RWPE2 (cell line): ENCODE data around the gene UCHL1.

Source experiments
- ATAC-seq: fragments of 200-7000 bp; cut with Tn5 transposase; 3 replicates; pipeline ENCODE4 v1.9.1; 2021; ENCODE audit warnings: low read depth
- DNase-seq: peaks from one replicate; pipeline ENCODE4 v3.0.0-alpha.2; 2020; ENCODE audit warnings: low spot score
- H3K27ac ChIP-seq: fragments of 450-650 bp; 2 replicates; pipeline ENCODE4 v1.5.1; 2017; ENCODE audit warnings: mild to moderate bottlenecking; ENCODE audit not compliant: poor library complexity, severe bottlenecking
- H3K27me3 ChIP-seq: fragments of 250-450 bp; sonication (Bioruptor Pico); 2 replicates; pipeline ENCODE4 v1.5.1; 2021; ENCODE audit warnings: mild to moderate bottlenecking, moderate library complexity; ENCODE audit not compliant: insufficient read depth, poor library complexity, severe bottlenecking
- H3K36me3 ChIP-seq: fragments of 250-450 bp; sonication (Bioruptor Pico); 2 replicates; pipeline ENCODE4 v1.5.1; 2020; ENCODE audit warnings: low read depth, mild to moderate bottlenecking, moderate library complexity
- H3K4me1 ChIP-seq: fragments of 250-450 bp; sonication (Bioruptor Pico); 2 replicates; pipeline ENCODE4 v1.5.1; 2021; ENCODE audit warnings: mild to moderate bottlenecking, moderate library complexity; ENCODE audit not compliant: insufficient read depth, poor library complexity, severe bottlenecking
- H3K4me3 ChIP-seq: fragments of 250-450 bp; sonication (Bioruptor Pico); 2 replicates; pipeline ENCODE4 v1.5.1; 2021; ENCODE audit warnings: mild to moderate bottlenecking, moderate library complexity; ENCODE audit not compliant: severe bottlenecking
- H3K9me3 ChIP-seq: fragments of 250-450 bp; sonication (Bioruptor Pico); 2 replicates; pipeline ENCODE4 v1.5.1; 2021; ENCODE audit warnings: mild to moderate bottlenecking, moderate library complexity; ENCODE audit not compliant: severe bottlenecking
- CTCF ChIP-seq: fragments of 450-650 bp; IDR thresholded peaks from one replicate; pipeline ENCODE4 v1.5.1; 2017; ENCODE audit warnings: mild to moderate bottlenecking, moderate library complexity; ENCODE audit not compliant: poor library complexity, severe bottlenecking

UCHL1 gene

DNA sequence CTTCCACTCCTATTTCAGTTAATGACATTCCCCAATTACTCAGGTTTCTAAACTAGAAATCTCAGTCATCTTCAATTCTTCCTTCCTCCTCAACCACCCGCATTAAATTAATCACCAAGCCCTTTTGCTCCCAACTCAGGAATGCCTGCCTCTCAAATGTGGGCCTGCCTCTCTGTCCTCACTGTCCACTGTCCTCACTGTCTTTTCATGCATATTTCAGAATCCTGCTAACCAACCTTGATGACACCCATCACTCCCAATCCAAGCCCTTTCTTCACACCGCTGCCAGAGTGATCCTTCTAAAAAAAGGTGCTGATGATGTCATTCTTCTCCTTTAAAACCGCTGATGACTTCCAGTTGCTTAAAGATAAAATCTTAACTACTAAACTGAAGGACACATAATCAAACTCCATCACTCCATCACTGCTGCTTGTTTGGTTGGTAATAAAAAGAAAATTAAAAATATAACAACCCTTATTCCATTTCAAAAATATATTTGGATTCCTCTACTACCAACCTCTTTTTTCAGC, 37.2 kb upstream of the UCHL1 start:
- DNase-seq, result no peak
- H3K9me3 ChIP-seq, result no peaks in the 10 kb centered on the region
- no peak overlapping the region for H3K4me3 ChIP-seq
- TF ChIP-seq CTCF, result no peak
- H3K36me3 ChIP-seq, result no peaks in the 10 kb centered on the region
- peaks cover 14% of the 10 kb centered on the region for H3K4me1 ChIP-seq
- no peak overlapping the region for H3K27ac ChIP-seq
- no peaks in the 10 kb centered on the region for H3K27me3 ChIP-seq
- ATAC-seq, result no peak

GRCh38 chr4:41221850-41222645, 34.7 kb upstream of the UCHL1 start:
- H3K4me1 ChIP-seq, result peaks cover 5% of the 10 kb centered on the region
- ATAC-seq, result no peak; the same call in 2 of the 3 replicates
- H3K9me3 ChIP-seq, result no peaks in the 10 kb centered on the region
- H3K4me3 ChIP-seq, result no peak overlapping the region
- DNase-seq, result no peak
- H3K27me3 ChIP-seq, result no peaks in the 10 kb centered on the region
- no peak overlapping the region for H3K27ac ChIP-seq
- TF ChIP-seq CTCF, result no peak
- no peaks in the 10 kb centered on the region for H3K36me3 ChIP-seq

- no peak for ATAC-seq
- H3K9me3 ChIP-seq, result no peaks in the 10 kb centered on the region
- no peak for DNase-seq
- H3K4me1 ChIP-seq, result no peaks in the 10 kb centered on the region
- TF ChIP-seq CTCF, result no peak
- H3K27me3 ChIP-seq, result no peaks in the 10 kb centered on the region
- H3K4me3 ChIP-seq, result no peak overlapping the region
- H3K27ac ChIP-seq, result no peak overlapping the region
- no peaks in the 10 kb centered on the region for H3K36me3 ChIP-seq
Observed at GRCh38 chr4:41227902-41228301, 28.8 kb upstream of the UCHL1 start.

DNA sequence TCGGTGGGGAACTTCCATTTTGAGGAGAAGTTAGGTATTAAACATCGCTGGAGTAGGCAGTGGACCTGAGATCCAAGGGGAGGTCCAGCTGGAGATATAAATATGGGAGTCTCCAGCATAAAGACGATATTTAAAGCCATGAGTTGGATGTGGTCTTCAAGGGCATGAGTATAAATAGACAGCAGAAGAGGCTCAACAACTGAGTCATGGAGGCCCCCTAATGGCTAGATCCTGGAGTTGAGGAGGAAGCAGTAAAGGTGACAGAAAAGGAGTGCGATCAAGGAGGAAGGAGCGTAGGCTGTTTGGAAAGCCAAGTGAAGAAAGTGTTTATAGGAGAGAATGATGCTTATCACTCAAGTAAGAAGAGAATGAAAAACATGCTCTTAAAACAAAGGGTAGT, 24.3 kb upstream of the UCHL1 start:
- Histone ChIP-seq H3K36me3 (no peaks in the 10 kb centered on the region), H3K4me1 (no peaks in the 10 kb centered on the region), H3K27me3 (no peaks in the 10 kb centered on the region), H3K27ac (no peak overlapping the region), H3K4me3 (no peak overlapping the region), H3K9me3 (no peaks in the 10 kb centered on the region)
- ATAC-seq (no peak), DNase-seq (no peak)
- no peak for TF ChIP-seq CTCF

DNA sequence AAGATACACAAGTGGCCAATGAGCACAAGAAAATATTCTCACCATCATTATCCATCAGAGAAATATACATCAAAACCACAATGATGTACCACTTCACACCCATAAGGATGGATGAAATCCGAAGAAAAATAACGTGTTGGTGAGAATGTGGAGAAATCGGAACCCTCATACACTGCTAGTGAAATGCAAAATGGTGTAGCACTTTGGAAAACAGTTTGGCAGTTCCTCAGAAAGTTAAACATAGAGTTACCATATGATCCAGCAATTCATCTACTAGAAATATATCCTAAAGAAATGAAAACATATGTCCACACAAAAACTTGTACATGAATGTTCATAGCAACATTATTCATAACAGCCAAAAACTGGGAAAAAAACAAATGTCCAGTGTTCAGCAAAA, 23.9 kb upstream of the UCHL1 start:
- no peaks in the 10 kb centered on the region for H3K27me3 ChIP-seq
- H3K9me3 ChIP-seq, result no peaks in the 10 kb centered on the region
- no peak overlapping the region for H3K4me3 ChIP-seq
- DNase-seq, result no peak
- H3K27ac ChIP-seq, result no peak overlapping the region
- no peaks in the 10 kb centered on the region for H3K4me1 ChIP-seq
- ATAC-seq, result no peak
- no peak for TF ChIP-seq CTCF
- no peaks in the 10 kb centered on the region for H3K36me3 ChIP-seq
